ENCODE measurements around the gene SENP7.
A peak's percentile ranks its signal among the peaks of the same experiment; 100 is the strongest.
"Not testable (repeated sequence)": the region's sequence is repeated elsewhere in the genome, so short reads cannot be mapped to it uniquely, and the experiment has no call there.

The SENP7 gene

GRCh38 chr3:101512646-101513418 lies at the start of gene SENP7:
Gene SENP7 (minus strand): TSS chr3:101513212. CDS start chr3:101513130, 82 bp downstream.
- H3K4me3 ChIP-seq (ENCODE audit: control insufficient read depth, low read depth, low read length), result peak within 1 kb of the TSS; percentile 89
- TF ChIP-seq, protein P1, sequence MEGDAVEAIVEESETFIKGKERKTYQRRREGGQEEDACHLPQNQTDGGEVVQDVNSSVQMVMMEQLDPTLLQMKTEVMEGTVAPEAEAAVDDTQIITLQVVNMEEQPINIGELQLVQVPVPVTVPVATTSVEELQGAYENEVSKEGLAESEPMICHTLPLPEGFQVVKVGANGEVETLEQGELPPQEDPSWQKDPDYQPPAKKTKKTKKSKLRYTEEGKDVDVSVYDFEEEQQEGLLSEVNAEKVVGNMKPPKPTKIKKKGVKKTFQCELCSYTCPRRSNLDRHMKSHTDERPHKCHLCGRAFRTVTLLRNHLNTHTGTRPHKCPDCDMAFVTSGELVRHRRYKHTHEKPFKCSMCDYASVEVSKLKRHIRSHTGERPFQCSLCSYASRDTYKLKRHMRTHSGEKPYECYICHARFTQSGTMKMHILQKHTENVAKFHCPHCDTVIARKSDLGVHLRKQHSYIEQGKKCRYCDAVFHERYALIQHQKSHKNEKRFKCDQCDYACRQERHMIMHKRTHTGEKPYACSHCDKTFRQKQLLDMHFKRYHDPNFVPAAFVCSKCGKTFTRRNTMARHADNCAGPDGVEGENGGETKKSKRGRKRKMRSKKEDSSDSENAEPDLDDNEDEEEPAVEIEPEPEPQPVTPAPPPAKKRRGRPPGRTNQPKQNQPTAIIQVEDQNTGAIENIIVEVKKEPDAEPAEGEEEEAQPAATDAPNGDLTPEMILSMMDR (IDR thresholded peaks at IDR 0.05; ENCODE audit: control insufficient read depth, insufficient read depth, low read depth, low read length, missing control alignments), result no peak
- peak; percentile 37 for DNase-seq (ENCODE audit: low read depth)

DNA sequence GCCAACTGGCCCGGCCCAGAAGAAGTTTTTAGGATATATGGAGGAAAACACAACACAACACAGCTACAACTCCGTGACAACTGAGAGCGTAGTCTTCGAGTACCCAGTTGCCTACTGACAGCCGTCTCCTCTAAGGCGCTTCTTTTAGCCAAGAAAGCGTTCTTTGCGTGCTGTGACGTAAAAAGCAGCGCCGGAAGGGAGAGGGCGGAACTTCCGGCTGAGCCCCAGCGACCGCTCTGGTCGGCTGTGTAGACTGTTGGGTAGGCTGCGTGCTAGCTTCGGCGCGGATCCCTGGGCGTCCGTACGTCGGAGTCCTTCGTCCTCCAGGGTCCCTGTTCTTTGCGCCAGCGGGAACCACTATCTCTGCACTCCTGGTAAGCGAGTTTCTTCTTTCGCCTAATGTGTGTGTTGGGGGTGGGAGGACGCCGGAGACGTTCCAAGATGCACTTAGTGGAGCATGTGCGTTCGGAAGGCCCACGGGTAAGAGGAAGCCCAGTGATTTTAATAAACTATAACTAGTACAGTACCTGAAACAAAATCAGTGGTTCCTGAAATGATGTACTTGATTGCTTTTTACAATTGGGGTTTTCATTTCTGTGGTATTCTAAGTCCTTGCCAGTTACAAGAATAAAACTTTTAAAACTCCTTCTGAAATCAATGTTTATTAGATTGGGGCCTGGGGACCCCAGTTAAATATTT lies 48.8 kb upstream of the SENP7 start, which contains the start of gene TRMT10C:
TRMT10C (plus strand) TSS at position 239 of the 699 bp plus-strand sequence. CDS start 2,914 bp downstream, outside the sequence.
- peak; percentile 56 for DNase-seq (ENCODE audit: low read depth)
- H3K4me3 ChIP-seq (ENCODE audit: control insufficient read depth, low read depth, low read length), result peak within 1 kb of the TSS; percentile 93
- TF ChIP-seq, protein P1 (IDR thresholded peaks at IDR 0.05; ENCODE audit: control insufficient read depth, insufficient read depth, low read depth, low read length, missing control alignments), result no peak

- TF ChIP-seq, protein P1 (IDR thresholded peaks at IDR 0.05; ENCODE audit: control insufficient read depth, insufficient read depth, low read depth, low read length, missing control alignments), result no peak
- no peak for DNase-seq (ENCODE audit: low read depth)
- no peak overlapping the region for H3K4me3 ChIP-seq (ENCODE audit: control insufficient read depth, low read depth, low read length)
Observed at GRCh38 chr3:101556064-101556463, 43.1 kb upstream of the SENP7 start.

DNA sequence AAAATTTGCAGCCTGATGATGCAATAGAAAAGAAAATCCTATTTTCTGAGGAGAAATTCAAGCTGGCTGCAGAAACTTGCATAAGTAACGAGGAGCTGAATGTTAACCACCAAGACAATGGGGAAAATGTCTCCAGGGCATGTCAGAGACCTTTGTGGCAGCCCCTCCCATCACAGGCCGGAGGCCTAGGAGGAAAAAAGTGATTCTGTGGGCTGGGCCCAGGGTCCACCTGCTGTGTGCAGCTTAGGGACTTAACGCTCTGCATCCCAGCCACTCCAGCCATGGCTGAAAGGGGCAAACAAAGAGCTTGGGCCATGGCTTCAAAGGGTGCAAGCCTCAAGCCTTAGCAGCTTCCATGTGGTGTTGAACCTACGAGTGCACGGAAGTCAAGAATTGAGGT lies 40.4 kb upstream of the SENP7 start:
- not testable (repeated sequence) for DNase-seq (ENCODE audit: low read depth); H3K4me3 ChIP-seq (ENCODE audit: control insufficient read depth, low read depth, low read length)

DNA sequence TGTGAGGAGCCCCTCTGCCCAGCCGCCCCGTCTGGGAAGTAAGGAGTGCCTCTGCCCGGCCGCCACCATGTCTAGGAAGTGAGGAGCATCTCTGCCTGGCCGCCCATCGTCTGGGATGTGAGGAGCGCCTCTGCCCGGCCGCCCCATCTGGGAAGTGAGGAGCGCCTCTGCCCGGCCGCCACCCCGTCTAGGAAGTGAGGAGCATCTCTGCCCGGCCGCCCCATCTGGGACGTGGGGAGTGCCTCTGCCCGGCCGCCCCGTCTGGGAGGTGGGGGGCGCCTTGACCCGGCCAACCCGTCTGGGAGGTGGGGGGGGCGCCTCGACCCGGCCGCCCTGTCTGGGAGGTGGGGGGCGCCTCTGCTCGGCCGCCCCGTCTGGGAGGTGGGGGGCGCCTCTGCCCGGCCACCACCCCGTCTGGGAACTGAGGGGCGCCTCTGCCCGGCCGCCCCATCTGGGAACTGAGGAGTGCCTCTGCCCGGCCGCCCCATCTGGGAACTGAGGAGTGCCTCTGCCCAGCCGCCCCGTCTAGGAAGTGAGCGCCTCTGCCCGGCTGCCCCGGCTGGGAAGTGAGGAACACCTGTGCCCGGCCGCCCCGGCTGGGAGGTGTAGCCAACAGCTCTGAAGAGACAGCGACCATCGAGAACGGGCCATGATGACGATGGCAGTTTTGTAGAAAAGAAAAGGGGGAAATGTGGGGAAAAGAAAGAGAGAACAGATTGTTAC lies 38.5 kb upstream of the SENP7 start:
- DNase-seq (ENCODE audit: low read depth); H3K4me3 ChIP-seq (ENCODE audit: control insufficient read depth, low read depth, low read length): not testable (repeated sequence)

DNA sequence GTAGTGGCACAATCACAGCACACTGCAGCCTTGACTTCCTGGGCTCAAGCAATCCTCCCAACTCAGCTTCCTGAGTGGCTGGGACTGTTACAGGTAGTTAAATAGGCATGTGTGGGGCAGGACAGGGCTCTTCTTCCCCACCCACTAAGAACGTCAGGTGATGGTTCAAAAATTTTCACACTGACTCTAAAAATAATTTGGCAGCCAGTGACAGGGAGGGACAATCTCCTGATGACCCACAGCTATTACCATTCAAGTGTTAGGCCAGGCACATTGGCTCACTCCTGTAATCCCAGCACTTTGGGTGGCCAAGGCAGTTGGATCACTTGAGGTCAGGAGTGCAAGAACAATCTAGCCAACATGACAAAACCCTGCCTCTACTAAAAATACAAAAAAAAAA lies 36.5 kb upstream of the SENP7 start:
- DNase-seq (ENCODE audit: low read depth), result no peak
- no peak overlapping the region for H3K4me3 ChIP-seq (ENCODE audit: control insufficient read depth, low read depth, low read length)
- TF ChIP-seq, protein P1 (IDR thresholded peaks at IDR 0.05; ENCODE audit: control insufficient read depth, insufficient read depth, low read depth, low read length, missing control alignments), result no peak

DNA sequence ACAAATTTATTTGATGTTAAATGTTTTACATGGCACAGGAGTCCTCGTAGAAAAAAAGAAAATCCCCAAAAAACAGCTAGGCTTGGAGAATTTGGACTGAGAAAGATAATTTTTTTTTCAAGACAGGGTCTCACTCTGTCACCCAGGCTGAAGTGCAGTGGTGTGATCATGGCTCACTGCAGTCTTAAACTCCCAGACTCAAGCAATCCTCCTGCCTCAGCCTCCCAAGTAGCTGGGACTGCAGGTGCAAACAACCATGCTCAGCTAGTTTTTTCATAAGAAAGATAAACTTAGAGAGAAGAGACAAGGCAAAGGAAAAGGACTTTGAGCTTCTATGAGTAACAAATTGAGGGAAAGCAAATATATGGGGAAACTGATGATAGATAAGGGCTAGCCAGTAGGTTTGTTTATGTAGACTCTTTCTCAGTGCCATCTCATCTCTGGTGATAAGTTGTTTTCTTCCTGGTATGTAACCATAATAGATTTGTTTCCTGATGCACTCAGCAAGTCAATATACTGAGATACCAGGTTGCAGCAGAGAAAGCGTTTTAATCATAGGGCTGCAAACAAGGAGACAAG lies 35.6 kb upstream of the SENP7 start:
- no peak overlapping the region for H3K4me3 ChIP-seq (ENCODE audit: control insufficient read depth, low read depth, low read length)
- TF ChIP-seq, protein P1 (IDR thresholded peaks at IDR 0.05; ENCODE audit: control insufficient read depth, insufficient read depth, low read depth, low read length, missing control alignments), result no peak
- DNase-seq (ENCODE audit: low read depth), result no peak
